ENCODE data around the gene WDR33.

DNA sequence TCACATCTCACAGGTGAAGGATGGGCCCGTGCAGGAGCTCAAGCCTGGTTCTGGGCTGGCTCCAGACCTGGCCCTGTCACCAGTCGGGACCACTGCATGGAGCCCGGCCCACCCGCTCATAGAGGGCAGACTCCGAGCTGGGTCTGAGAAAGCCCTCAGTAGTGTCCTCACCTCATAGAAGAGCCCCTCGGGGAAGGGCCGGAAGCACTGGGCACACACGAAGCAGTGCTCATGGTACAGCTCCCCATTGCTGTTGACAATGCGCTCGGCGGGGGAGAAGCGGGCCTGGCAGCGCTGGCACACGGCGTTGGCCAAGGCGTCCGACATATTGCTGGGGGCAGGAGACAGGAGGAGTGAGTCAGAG, 153.8 kb downstream of the WDR33 start:
- no peak for TF ChIP-seq POLR2A (IDR thresholded peaks at IDR 0.05)
- TF ChIP-seq, protein P1, sequence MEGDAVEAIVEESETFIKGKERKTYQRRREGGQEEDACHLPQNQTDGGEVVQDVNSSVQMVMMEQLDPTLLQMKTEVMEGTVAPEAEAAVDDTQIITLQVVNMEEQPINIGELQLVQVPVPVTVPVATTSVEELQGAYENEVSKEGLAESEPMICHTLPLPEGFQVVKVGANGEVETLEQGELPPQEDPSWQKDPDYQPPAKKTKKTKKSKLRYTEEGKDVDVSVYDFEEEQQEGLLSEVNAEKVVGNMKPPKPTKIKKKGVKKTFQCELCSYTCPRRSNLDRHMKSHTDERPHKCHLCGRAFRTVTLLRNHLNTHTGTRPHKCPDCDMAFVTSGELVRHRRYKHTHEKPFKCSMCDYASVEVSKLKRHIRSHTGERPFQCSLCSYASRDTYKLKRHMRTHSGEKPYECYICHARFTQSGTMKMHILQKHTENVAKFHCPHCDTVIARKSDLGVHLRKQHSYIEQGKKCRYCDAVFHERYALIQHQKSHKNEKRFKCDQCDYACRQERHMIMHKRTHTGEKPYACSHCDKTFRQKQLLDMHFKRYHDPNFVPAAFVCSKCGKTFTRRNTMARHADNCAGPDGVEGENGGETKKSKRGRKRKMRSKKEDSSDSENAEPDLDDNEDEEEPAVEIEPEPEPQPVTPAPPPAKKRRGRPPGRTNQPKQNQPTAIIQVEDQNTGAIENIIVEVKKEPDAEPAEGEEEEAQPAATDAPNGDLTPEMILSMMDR (IDR thresholded peaks at IDR 0.05) = no peak

Measured in right lobe of liver (tissue), 4 donors.